Calu3 (cell line): ENCODE data around the gene SP6. TPM values are rescaled to one million over a fixed set of nuclear protein-coding genes. Genes with fewer than 3 reads are reported as not detected.

Source experiments
- BruUV-seq: library from RNA; stranded (reverse); fragments of 400-500 nt; replicated peaks from 2 replicates; lab custom pipeline; 2021; lab: Mats Ljungman, UMichigan
- CTCF ChIA-PET: fragments of 300-600 bp; sonication (Branson Sonifier 250); formaldehyde crosslinking; loops from one replicate; lab custom pipeline; 2022; ENCODE audit warnings: antibody characterized with exemption; lab: Charles Lee
- DNase-seq: peaks from one replicate; pipeline ENCODE4 v3.0.0; 2022
- H3K27ac Mint-ChIP-seq: one replicate; pipeline ENCODE4 v1.8.0; 2022; ENCODE audit warnings: mixed read lengths; ENCODE audit not compliant: unreplicated experiment
- H3K27me3 Mint-ChIP-seq: one replicate; pipeline ENCODE4 v1.8.0; 2022; ENCODE audit warnings: mixed read lengths; ENCODE audit not compliant: unreplicated experiment
- H3K36me3 Mint-ChIP-seq: one replicate; pipeline ENCODE4 v1.8.0; 2022; ENCODE audit warnings: mild to moderate bottlenecking, moderate library complexity, mixed read lengths; ENCODE audit not compliant: insufficient read depth, unreplicated experiment
- H3K4me1 Mint-ChIP-seq: one replicate; pipeline ENCODE4 v1.8.0; 2022; ENCODE audit warnings: mild to moderate bottlenecking, low read depth, mixed read lengths; ENCODE audit not compliant: unreplicated experiment
- H3K4me3 Mint-ChIP-seq: one replicate; pipeline ENCODE4 v1.8.0; 2022; ENCODE audit warnings: mild to moderate bottlenecking, low read depth, moderate library complexity, mixed read lengths; ENCODE audit not compliant: unreplicated experiment
- H3K9me3 Mint-ChIP-seq: one replicate; pipeline ENCODE4 v1.8.0; 2022; ENCODE audit warnings: low read depth, mixed read lengths; ENCODE audit not compliant: unreplicated experiment
- CTCF ChIP-seq: fragments of 200-600 bp; IDR thresholded peaks from one replicate; pipeline ENCODE4 v1.8.0; 2022; ENCODE audit warnings: antibody characterized with exemption; ENCODE audit not compliant: unreplicated experiment
- intact Hi-C: fragments of 100-400 bp; cut with micrococcal nuclease; formaldehyde crosslinking; loops from one replicate; pipeline ENCODE4 v1.10.0; 2022; ENCODE audit not compliant: unreplicated experiment
- total RNA-seq: library from RNA; stranded (reverse); gene quantifications from 2 replicates; pipeline ENCODE4 v1.2.3, GENCODE V29; 2022

Gene SP6
- total RNA-seq, 1 experiment from 2014 or later, result 1.1 TPM

DNA sequence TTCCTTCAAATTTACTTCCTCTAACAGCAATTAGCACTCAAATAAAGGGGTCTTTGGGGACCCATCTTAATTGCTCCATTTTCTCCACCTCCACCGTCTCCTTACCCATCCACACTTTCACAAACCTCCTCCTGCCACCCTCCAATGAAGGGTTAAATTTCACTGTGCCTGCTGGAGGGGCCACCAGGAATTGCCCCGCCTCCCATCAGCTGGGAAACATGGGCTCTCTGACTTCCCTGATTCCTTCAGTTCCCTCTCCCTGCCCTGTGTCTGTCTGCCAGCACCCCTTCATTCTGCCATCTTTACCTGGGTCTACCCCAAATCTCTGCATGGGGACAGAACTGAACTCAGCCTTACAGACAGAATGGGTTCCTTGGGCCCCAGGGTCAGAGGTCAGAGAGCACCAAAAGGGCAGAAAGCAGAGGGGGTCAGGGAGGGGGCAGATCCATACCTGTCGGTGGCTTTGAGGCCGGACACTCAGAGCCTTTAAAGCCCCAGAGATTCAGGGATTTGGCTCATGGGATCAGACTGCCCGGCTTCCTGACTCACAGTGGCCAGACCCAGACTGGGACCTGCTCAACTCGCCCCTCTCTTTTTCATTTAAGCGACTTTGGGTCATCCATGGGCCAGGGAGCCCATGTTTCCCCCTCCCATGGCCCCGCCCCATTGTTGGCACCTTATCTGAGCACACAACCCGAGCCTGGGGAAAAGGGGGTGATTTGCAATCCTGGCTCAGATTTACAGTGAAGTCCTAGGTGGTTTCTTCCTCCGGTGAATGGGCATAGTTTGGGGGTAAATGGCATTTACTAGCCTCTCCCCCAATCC, 27.5 kb upstream of the SP6 start:
- DNase-seq, result no peak
- Mint-ChIP-seq H3K4me3 (no peak overlapping the region), H3K4me1 (peaks cover 10% of the 10 kb centered on the region), H3K27me3 (peaks cover 85% of the 10 kb centered on the region), H3K9me3 (no peaks in the 10 kb centered on the region), H3K27ac (no peak overlapping the region), H3K36me3 (peaks cover 4% of the 10 kb centered on the region)
- no peak for TF ChIP-seq CTCF
- CTCF ChIA-PET, result interaction anchor here (0.7 kb wide), 1 partner anchor 37 kb away, joined by 3 read pairs; the partner anchor contains the start of gene SCRN2
- BruUV-seq, result no TSS peak
- intact Hi-C loops, result no loop called here

DNA sequence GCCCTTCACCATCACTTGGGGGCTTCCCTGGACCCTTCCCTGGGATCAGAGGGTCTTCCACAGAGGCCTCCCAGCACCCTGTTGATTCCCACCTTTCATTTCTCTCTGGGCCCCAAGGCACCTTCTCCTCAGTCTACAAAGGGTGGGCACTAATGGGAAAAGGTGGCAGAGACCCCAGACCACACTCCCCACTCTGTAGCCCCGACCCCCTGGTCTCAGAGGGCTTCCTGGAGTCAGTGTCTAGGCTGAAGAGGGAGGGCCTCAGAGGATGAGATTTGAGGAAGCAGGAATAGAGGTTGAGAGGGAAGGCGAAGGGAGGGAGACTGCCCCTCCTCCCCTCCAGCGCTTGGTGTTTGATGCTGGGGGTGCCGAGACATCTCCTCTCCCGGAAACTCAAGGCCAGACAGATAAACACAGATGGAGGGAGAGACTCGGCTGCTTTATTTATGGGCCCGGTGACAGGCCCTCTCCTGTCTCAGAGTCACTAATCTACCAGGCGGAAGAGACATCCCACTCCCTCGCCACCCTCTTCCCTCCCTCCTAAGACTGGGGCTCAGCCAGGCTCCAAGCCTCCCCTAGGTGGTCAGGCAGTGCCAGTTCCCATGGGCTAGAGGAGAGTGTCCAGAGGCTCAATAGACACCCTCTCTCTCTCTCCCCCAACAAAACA, 26.5 kb upstream of the SP6 start:
- no TSS peak for BruUV-seq
- H3K9me3 Mint-ChIP-seq, result no peaks in the 10 kb centered on the region
- DNase-seq, result no peak
- peaks cover 4% of the 10 kb centered on the region for H3K36me3 Mint-ChIP-seq
- no peak overlapping the region for H3K27ac Mint-ChIP-seq
- CTCF ChIA-PET, result no interaction called here
- no peak overlapping the region for H3K4me3 Mint-ChIP-seq
- peaks cover 85% of the 10 kb centered on the region for H3K27me3 Mint-ChIP-seq
- H3K4me1 Mint-ChIP-seq, result peaks cover 10% of the 10 kb centered on the region
- intact Hi-C loops, result no loop called here
- no peak for TF ChIP-seq CTCF

GRCh38 chr17:47875011-47875985, 24.3 kb upstream of the SP6 start:
- Mint-ChIP-seq H3K4me3 (no peak overlapping the region), H3K36me3 (peaks cover 4% of the 10 kb centered on the region), H3K27ac (no peak overlapping the region), H3K9me3 (no peaks in the 10 kb centered on the region), H3K4me1 (peaks cover 10% of the 10 kb centered on the region), H3K27me3 (peaks cover 95% of the 10 kb centered on the region)
- intact Hi-C loops, result no loop called here
- no peak for DNase-seq
- CTCF ChIA-PET, result interaction anchor here (0.6 kb wide), 1 partner anchor 12 kb away, joined by 3 read pairs; no protein-coding TSS in a partner anchor
- no TSS peak for BruUV-seq
- TF ChIP-seq CTCF, result no peak
